H4 (cell line): ENCODE measurements around the gene CDC42BPG. TPM values are rescaled to one million over a fixed set of nuclear protein-coding genes. Genes with fewer than 3 reads are reported as not detected.

Experiments
- DNase-seq: peaks from one replicate; pipeline ENCODE4 v3.0.0-alpha.2; 2015; ENCODE audit warnings: low spot score
- total RNA-seq: library from RNA; depleted of rRNA; stranded (reverse); fragments of >200 nt; shearing (Covaris generic); gene quantifications from 2 replicates; pipeline ENCODE4 v1.2.3, GENCODE V29; 2014; rRNA removed

Gene CDC42BPG
- total RNA-seq, 1 experiment from 2014 or later, result 0.02 TPM

DNA sequence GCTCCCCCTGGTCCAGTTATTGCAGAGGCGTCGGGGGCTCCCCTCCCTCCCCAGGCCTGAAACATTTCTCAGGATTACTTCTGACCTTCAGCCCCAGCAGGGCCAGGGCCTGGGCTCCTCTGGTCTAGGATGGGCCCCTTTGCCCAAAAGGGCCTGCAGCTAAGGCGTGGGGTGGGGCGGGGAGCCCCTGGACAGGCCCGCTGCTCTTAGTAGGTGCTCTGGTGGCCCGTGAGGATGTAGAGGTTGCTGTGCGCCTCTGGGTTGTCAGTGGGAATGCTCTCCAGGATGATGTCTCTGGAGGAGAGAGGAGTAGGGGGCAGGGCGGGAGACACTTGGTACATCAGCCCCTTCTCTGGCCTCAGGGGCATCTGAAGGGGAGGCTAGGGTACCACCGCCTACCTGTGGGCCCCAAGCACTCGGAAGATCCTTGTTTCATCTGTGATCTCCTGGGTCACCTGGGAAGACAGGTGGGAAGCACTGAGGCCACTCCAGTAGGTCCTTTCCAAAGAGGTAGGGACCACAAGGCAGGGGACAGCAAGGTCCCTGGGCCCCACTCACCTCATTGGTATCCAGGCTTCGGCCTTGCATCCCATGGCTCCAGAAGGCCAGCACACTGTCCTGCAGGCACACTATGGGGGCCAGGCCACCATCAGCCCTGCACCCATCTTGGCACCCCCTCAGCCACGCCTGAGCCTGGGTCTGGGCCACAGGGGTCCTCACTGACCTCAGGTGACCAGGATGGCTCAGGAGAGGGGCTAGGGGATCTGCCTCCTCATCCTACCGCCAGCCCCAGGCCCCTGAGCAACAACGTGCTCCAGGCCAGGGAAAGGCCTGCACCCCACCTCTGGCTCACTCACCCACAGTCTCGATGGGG, 54.9 kb downstream of the CDC42BPG start:
- DNase-seq, result no peak

DNA sequence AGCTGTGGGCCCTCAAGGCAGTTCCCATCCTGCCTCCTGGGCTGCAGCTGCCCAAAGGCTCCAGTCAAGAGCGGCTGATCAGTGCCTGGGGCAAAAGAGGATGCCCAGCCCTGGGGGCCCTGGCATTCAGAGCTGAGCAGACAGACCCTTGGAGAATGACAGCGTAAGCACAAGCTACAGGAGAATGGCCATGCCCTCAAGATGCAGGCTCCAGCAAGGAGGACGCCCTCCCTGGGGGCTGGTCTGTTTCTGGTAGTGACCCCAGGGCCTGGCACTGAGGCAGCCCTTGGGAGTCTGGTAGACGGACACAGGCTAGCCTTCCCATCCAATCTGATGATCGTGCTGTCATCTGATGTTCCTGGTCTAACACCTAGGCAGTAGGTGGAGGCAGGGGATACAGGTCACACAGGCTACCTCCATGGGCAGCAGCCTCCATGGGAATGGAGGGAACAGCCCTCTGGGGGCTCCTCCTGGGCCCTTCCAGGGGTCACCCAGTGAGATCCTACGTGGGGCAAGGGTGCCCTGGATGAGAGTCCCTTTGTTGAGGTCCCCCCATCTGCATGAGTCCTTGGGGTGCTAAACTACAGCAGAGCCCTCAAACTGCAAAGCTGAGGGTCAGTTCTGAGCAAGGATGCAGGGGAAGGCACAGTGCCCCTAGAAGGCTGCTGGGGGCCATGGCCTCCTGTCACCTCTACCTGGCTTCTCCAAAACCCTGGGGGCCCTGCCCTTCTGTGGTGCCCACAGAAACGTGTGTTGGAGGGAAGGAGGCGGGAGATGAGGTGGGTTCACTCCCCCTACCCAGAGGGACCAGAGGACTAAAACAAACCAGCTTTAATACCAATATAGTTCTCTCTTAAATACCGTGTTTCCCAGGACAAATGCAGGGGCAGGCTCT, 55.9 kb downstream of the CDC42BPG start:
- no peak for DNase-seq

DNA sequence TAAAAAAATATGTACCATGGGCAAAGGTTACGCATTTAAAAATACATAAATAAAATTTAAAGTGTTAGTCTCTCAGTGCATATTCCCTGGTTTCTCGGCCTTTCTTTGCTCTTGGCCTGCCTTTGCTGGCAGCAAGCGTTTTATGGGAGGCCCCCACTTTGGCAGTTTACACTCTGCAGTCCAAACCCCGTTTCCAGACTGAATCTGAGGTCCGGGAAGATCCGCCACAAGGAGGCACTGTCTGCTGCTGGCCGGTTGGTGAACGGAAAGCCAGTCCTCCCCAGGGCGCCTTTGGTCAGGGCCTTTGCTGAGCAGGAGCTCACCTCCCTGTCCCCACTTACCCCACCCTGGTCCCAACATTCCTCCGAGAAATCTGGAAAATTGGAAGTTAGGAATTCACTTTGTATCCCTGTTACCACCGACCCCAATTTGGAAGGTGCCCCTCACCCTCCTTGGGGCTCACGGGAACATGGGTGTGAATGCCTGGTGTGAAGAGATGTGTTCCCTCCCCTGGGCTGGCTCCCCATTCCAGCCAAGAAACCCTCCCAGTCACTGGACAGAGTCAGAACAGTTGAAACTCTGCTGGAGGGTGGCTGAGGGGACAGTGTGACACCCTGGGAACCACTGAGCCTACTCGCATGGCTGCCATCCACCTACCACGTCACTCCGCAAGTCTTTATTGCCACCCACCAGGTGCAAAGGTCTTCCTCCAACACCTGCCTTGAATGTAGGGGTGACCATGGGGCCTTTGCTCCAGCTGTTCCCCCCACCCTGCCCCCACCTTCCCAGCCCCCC, 56.7 kb downstream of the CDC42BPG start:
- no peak for DNase-seq

DNA sequence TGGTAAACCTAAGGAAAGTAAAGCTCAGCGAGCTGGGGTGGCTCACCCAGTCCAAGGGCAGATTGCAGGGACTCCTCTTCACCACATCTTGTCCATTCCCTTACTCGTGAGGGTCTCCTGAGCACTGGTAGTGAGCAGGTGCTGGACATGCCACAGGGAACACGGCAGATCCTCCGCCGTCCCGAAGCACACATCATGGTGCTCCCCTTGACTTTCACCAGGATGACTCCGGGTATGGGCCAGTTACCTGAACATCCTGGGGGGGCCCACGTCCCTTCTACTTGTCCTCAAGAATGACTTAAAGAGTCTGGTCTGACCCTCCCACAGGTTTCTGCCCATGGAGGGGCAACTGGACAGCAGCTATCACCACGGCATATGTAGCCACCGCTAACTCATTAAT, 58.1 kb downstream of the CDC42BPG start:
- DNase-seq, result no peak

DNA sequence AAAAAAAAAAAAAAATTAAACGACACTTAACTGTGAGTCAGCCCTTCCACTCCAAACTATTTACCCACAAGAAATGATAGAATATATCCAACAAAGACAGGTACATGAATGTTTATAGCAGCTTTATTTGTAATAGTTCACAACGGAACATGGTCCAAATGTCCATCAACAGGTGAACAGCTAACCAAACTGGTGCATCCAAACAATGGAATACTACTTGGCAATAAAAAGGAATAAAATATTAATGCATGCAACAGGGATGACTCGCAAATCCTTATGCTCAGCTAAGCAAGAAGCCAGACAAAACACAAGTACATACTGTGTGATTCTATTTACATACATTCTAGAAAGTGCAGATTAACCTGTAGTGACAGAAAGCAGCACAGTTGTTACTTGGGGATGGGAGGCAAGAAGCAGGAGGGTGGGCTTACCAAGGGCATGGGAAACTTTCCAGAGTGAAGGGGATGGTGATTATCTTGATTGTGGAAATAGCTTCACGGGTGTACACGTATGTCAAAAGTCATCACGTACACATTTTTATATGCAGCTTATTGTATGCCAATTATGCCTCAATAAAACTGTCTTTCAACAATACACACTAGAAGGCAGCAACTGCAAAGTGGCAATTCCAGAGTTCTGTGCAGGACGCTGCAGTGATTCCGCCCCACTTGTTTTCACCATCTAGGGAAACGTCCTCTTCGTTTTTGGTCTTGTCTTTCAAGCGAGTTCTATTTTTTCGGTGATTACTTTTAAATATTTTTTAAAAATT, 59.5 kb downstream of the CDC42BPG start:
- DNase-seq, result no peak

DNA sequence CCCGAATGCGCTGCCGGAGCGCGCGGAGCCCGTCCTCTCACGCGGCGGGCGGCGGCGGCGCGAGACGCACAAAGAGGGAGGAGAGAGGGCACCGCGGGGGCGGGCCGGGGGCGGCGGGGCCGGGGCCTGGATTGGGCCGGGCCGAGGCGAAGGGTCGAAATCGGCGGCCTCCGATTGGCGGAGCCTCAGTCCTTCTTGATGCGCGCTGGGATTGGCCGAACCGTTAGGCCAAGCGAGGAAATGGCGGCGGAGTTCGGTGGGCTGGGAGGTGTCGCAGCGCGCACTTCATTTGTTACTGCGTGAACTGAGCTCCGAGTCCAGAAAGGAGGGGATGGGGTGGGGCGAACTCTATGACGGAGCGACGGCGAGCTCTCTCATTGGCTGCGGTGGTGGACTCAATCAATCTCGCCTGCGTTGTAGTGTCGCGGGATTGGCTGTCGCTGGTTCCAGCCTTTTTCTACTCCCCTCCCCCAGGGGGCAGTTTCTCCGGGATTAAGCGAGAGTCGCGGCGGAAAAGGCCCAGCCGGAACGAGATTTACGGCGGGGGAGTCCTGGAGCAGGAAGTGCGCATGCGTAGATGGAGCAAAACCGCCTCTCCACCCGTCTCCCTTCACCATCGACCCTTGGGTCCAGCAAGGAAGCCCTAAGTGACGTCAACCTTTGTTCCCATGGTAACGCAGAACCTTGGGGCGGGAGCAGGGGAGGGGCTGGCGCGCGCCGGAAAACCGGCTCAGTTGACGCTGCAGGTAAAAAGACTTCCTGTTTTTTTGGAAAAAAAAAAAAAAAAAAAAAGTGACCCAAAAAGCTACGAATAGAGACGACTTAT, 65.8 kb downstream of the CDC42BPG start, which contains the start of gene SF1:
TSS of gene SF1 (minus strand) at position 70 of the 826 bp plus-strand sequence. CDS start 150 bp downstream, outside the sequence.
- peak; percentile 100 for DNase-seq

DNA sequence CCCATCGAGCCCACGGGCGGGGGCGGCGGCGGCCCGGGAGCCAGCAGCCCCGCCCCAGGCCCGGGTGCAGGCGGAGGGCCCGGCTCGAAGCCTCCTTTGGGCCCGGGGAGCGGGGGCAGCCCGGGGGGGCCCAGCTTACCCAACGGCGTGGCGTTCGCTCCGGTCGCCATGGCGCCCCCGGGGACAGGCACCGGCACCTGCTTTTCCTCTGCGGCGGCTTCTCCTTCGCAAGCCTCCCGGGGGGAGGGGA, 66.3 kb downstream of the CDC42BPG start:
- DNase-seq, result no peak

DNA sequence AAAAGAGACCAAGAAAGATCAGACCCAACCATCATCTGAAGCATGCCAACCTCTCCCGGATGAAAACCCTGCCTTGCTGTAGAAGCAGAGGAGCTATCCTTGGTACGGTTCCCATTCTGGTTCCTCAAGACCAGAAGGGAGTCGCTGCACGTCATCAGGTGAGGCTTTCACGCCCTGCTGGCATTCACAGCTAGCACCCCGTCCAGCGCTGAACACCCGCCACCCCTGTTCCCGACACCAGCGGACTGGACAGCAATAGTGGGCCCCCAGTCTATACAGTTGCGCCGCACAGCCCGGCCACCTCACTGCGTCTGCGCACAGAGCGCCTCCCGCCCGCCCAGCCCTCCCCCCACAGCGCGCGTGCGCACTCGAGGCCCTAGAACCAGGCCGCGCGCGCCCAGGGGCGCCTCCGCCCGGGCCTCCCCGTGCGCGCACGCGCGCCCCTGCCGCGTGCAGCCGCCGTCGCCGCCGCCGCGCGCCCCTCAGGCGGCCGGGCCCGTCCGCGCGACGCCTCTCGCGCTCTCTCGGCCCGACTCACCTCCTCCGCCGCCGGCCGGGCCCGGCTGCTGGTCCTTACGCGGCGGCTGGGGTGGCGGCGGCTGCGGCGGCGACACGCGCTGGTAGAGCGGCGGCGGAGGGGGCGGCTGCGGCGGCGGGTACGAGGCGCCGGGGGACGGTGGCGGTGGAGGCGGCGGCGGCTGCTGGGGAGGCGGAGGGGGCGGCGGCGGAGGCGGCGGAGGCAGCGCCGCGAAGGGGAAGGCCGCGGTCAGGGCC, 66.8 kb downstream of the CDC42BPG start:
- DNase-seq, result peak; percentile 54

DNA sequence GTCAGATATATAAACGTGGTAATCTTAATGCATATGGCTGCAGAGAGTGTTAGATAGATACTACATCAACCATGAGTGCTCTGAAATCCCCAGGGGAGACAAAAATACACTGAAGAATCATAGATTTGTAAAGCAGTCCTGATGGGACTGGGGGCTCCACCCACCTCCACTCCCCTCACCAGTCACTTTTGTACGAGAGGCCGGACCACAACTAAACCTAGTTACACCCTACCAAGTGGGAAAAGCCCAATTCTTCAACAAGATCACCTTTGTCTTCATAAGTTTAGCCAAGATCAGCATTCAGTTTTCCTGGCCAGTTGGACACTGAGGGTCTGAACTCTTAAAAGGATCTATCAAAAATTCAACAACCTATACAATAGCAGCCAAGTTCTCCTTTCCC, 67.6 kb downstream of the CDC42BPG start:
- no peak for DNase-seq

DNA sequence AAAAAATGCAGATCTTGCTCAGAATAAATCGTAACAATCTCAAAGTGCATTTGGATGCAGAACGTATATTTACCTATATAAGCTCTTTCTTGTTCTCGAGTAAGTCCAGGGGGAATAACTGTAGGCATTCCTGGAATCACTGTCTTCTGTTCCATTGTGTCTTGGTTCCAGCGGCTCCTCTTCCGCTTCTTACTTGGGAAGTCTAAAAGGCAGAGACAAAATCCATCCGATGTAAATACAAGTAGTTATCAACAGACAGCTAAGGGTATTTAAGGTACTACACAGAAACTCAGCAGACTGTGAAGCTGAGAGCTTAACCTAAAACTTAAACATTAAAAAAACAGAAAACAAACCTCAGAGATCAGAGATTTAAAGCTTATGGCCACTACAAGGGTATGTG, 68.0 kb downstream of the CDC42BPG start:
- no peak for DNase-seq

DNA sequence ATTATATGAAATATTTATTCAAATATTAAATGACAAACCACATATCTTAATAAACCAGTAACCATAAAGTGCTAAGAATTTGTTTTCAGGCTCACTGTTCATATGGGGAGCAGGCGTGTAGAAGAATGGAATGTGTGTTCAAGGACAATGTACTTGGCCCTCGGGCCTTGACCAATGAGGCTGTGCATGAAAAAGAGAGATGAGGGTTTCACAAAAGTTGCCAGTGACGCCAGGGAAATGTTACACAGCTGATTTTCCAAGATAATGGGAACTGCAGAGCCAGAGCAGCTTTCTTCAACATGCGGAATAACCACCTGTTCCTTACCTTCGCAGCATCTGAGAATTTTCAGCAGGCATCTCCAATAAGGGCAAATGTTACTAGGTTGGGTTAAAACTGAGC, 70.3 kb downstream of the CDC42BPG start:
- no peak for DNase-seq

Other genes starting within 250 kb of the CDC42BPG start
- 0.17 and 0.35 TPM in 2 replicates for gene NRXN2, start 121.5 kb downstream of the CDC42BPG start, total RNA-seq
- gene RASGRP2, start 100.5 kb downstream of the CDC42BPG start, total RNA-seq, result not detected in 2 replicates
- gene PYGM, start 84.7 kb downstream of the CDC42BPG start, total RNA-seq, result 0.25 TPM in 1 of 2 replicates, not detected in the other
- 79.6 and 94.1 TPM in 2 replicates for gene SF1, start 66.1 kb downstream of the CDC42BPG start, total RNA-seq
- 18.0 and 40.9 TPM in 2 replicates for gene MAP4K2, start 41.4 kb downstream of the CDC42BPG start, total RNA-seq
- gene MEN1, start 34.1 kb downstream of the CDC42BPG start, total RNA-seq, result 8.9 and 10.6 TPM in 2 replicates
- 13.5 and 14.2 TPM in 2 replicates for gene EHD1, start 34.0 kb upstream of the CDC42BPG start, total RNA-seq
- gene ATG2A, start 72.6 kb upstream of the CDC42BPG start, total RNA-seq, result 6.0 and 9.5 TPM in 2 replicates
- gene PPP2R5B, start 80.0 kb upstream of the CDC42BPG start, total RNA-seq, result 6.4 and 9.1 TPM in 2 replicates
- not detected in 2 replicates for gene GPHA2, start 91.2 kb upstream of the CDC42BPG start, total RNA-seq
- gene MAJIN, start 127.5 kb upstream of the CDC42BPG start, total RNA-seq, result not detected in 2 replicates
- gene BATF2, start 152.3 kb upstream of the CDC42BPG start, total RNA-seq, result 1.8 and 2.3 TPM in 2 replicates
- gene ARL2, start 169.5 kb upstream of the CDC42BPG start, total RNA-seq, result 266 and 271 TPM in 2 replicates
- 6.3 and 8.5 TPM in 2 replicates for gene SNX15, start 182.8 kb upstream of the CDC42BPG start, total RNA-seq
- 4.1 and 10.7 TPM in 2 replicates for gene SAC3D1, start 196.6 kb upstream of the CDC42BPG start, total RNA-seq
- not detected in 2 replicates for gene NAALADL1, start 213.9 kb upstream of the CDC42BPG start, total RNA-seq
- 28.7 and 30.5 TPM in 2 replicates for gene CDCA5, start 239.4 kb upstream of the CDC42BPG start, total RNA-seq
- gene ZFPL1, start 239.6 kb upstream of the CDC42BPG start, total RNA-seq, result 35.7 and 40.5 TPM in 2 replicates